Head of caudate nucleus (tissue), 42 donors: ENCODE measurements around the gene POR.
"Not testable (repeated sequence)": the region's sequence is repeated elsewhere in the genome, so short reads cannot be mapped to it uniquely, and the experiment has no call there.

Source experiments
- DNase-seq, 42 donors: peaks; one replicate each; pipeline versions ENCODE4 v3.0.0 to v3.0.0-alpha.2; 2020 to 2021; ENCODE audit warnings: mixed read lengths in 7 of 42
- intact Hi-C: fragments of 100-400 bp; cut with DNase I; formaldehyde crosslinking; loops from one replicate; pipeline ENCODE4 v1.15.0; 2022

POR gene

DNA sequence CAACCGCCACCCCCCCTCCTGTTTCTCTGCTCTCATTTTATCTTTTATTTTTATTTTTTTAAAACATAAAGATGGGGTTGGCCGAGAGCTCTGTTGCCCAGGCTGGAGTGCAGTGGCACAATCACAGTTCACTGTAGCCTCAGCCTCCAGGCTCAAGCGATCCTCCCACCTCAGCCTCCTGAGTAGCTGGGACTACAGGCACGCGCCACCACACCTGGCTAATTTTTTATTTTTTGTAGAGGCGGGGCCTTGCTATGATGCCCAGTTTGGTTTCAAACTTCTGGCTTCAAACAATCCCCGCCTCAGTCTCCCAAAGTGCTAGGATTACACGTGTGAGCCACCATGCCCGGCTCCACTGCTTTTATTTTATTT, 7.3 kb upstream of the POR start:
- DNase-seq, intact Hi-C loops: not testable (repeated sequence)

DNA sequence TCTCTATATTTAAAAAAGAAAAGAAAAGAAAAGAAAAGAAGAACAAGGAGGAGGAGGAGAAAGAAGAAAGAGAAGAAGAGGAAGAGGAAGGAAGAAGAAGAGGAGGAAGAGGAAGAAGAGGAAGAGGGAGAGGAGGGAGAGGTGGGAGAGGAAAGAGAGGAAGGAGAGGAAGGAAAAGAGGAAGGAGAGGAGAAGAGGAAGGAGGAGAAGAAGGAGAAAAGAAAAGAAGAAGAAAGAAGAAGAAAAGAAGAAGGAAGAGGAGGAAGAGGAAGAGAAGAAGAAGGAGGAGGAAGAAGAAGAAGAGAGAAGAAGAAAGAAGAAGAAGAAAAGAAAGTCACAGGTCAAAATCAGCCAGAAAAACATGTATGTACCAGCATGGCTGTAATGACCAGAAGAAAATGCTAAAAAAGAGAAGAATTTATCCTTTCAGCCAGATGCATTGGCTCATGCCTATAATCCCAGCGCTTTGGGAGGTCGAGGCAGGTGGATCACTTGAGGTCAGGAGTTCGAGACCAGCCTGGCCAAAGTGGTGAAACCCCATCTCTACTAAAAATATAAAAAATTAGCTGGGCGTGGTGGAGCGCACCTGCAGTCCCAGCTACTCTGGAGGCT, 5.3 kb upstream of the POR start:
- DNase-seq, result no peak
- intact Hi-C loops, result no loop called here

GRCh38 chr7:75911186-75911585, 3.8 kb upstream of the POR start:
- DNase-seq, intact Hi-C loops: not testable (repeated sequence)

DNA sequence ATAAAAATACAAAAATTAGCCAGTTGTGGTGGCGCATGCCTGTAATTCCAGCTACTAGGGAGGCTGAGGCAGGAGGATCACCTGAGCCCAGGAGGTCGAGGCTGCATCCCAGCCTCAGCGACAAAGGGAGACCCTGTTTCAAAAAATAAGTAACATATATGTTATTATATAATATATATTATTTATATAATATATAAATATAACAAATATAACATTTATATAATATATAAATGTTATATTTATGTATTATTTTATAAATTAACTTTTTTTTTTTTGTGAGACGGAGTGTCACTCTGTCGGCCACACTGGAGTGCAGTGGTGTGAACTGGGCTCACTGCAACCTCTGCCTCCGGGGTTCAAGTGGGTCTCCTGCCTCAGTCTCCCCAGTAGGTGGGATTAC, 1.5 kb upstream of the POR start:
- intact Hi-C loops, result no loop called here
- no peak for DNase-seq

GRCh38 chr7:75914169-75914654, 743 bp upstream of the POR start:
- intact Hi-C loops, result no loop called here

DNA sequence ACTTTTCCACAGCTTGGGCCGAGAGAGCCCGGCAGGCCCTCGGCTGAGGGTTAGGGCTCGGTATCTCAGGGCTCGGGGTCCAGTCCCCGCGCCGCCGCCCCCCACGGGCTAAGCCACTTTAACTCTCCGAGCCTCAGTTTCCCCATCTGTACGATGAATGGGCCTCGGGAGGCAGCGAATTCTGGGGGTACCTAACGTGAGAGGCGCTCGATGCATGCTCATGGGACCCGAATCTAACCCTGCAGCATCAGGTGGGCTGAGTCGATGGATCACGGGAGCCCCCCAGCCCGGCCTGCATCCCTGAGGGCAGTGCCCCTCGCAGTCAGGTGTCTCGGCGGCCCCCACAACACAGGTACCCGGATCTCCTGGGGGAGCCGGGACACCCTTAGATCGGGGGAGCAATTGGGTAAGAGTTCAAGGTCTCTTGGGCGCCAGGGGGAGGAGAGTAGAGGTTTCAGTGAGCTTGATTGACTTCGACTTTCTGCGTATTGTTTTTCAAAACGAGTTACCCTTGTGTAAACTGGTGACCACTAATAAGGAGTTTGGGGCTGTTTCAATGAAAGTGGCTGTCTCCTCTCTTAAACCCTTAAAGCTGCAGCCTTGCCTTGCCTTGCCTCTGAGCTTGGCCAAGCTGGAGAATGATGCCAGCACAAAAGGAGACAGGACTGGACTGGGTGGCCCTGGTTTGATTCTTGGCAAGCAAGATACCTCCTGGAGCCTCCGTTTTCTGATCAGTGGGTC, 631 bp downstream of the POR start:
- intact Hi-C loops, result loop anchor here (5.0 kb wide), 1 partner anchor 38 kb away; the partner anchor contains the start of gene RHBDD2
- peak in 28 of 42 donors; percentile 3 to 50 (median 25) for DNase-seq

More at GRCh38 chr7:75914169-75914654, 743 bp upstream of the POR start:
- DNase-seq, result peak in 7 of 42 donors; percentile 11 to 46 (median 19)

DNA sequence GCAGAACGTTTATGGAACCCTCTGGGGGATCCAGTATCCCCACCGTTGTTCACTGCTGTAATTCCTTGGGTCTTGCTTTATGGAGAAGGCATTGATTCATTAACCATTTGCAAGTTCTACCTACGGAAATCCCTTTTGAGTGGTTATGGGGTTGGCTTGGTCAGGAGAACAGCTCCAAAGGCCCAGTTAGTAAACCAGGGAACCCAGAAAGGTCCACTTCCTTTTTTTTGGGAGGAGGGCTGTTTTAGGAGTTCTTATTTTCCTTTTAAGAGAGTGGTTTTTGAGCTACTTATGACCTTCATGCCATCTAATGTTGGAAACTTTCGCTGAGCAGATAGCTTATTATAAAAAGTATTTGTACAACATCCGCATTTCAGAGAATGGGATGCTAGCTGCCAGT, 1.3 kb downstream of the POR start:
- intact Hi-C loops, result loop anchor here (5.0 kb wide), 1 partner anchor 39 kb away; the partner anchor contains the start of gene RHBDD2
- DNase-seq, result no peak

GRCh38 chr7:75916685-75917634, 2.0 kb downstream of the POR start:
- DNase-seq, result no peak
- intact Hi-C loops, result loop anchor here (5.0 kb wide), 1 partner anchor 40 kb away; the partner anchor contains the start of gene RHBDD2

GRCh38 chr7:75920431-75921161, 5.6 kb downstream of the POR start:
- DNase-seq, result no peak
- intact Hi-C loops, result no loop called here

DNA sequence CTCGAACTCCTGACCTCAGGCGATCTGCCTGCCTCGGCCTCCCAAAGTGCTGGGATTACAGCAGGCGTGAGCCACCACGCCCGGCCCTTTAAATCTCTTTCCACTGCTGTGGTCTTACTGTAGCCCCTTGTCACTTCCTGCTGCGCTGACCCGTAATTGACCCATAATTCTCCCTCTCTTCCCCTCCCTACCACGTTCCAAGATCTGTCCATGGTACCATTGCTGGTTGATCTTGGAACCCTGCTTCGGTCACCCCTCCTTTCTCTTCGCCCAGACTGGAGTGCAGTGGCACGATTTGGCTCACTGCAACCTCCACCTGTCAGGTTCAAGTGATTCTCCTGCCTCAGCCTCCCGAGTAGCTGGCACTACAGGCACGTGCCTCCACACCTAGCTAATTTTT, 6.5 kb downstream of the POR start:
- no peak for DNase-seq
- intact Hi-C loops, result no loop called here

GRCh38 chr7:75922966-75923603, 8.1 kb downstream of the POR start:
- no peak for DNase-seq
- intact Hi-C loops, result no loop called here

DNA sequence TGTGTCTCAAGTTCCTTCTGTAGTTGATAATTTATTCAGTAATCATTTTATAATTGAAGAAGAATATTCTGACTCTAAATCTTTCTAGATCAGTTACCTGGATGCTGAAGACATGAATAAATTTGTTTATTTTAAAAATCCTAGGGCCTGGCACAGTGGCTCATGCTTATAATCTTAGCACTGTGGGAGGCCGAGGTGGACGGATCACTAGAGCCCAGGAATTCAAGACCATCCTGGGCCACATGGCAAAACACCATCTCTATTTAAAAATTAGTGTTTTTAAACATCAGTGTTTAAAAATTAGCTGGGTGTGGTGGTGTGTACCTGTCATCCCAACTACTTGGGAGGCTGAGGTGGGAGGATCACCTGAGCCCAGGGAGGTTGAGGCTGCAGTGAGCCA, 9.3 kb downstream of the POR start:
- intact Hi-C loops, result no loop called here
- DNase-seq, result no peak

GRCh38 chr7:75924889-75925288, 9.9 kb downstream of the POR start:
- intact Hi-C loops, result no loop called here
- DNase-seq, result no peak

DNA sequence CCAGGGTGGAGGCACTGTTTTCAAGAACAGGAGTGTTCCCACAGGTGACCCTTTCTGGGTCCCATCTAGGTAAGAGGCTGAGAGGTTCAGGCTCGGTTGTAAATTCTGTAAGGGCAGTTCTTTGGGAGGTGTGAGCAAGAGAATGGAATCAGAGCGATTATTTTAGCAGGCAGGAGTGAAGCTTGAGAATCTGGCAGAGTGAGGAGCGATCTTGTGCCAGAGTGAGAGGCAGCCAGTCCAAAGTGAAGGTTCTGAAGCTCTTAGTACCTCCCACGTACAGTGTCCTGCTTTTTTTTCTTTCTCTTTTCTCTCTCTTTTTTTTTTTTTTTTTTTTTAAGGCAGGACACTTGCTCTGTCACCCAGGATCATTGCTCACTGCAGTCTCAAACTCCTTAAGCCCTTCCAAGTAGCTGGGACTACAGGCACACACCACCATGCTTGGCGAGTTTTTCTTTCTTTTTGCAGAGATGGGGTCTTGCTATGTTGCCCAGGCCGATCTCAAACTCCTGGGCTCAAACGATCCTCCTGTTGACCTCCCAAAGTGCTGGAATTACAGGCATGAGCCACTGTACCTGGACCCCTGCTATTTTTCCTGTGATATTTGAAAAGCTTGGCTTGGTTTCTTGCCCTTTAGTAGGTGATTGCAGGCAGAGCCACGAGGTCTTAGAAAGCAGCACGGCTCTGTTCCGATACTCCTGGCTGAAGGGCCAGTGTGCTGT, 10.9 kb downstream of the POR start:
- no peak for DNase-seq
- intact Hi-C loops, result no loop called here

DNA sequence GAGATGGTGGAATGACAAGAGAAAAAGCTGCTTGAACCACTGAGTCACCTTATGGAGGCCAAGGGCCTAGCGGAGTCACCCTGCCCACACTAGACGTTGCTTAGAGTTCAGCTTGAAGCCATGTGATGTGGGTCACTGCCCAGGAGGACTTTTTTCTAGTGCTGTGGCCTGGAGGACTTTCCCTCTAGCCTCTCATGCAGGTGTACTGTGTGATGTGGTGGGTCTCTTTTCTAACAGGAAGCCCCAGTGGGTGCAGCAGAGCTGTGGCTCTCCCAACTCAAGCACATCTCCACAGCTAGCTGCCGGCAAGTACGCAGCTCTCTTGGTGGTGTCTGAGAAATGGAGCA, 13.6 kb downstream of the POR start:
- intact Hi-C loops, result no loop called here
- DNase-seq, result no peak

- no peak for DNase-seq
Measured at GRCh38 chr7:75931680-75932079, 16.7 kb downstream of the POR start.

GRCh38 chr7:75937958-75938786, 23.2 kb downstream of the POR start:
- peak; percentile 45 to 88 (median 74) for DNase-seq
- intact Hi-C loops, result no loop called here

More at GRCh38 chr7:75931680-75932079, 16.7 kb downstream of the POR start:
- intact Hi-C loops, result no loop called here
